Neural progenitor cell (in vitro differentiated cells): ENCODE results near the gene RUNX3. TPM values are rescaled to one million over a fixed set of nuclear protein-coding genes. Genes with fewer than 3 reads are reported as not detected.

ENCODE experiments used
- DNase-seq: peaks from one replicate; pipeline ENCODE4 v3.0.0-alpha.2; 2016; ENCODE audit warnings: low spot score
- H2AFZ ChIP-seq: fragments of 200-600 bp; sonication (generic); replicated peaks from 2 replicates; pipeline ENCODE4 v1.6.1; 2016; ENCODE audit warnings: antibody characterized with exemption
- H3F3A ChIP-seq: fragments of 200-600 bp; sonication (generic); 2 replicates; pipeline ENCODE4 v1.6.1; 2016; ENCODE audit warnings: antibody characterized with exemption, low read depth
- H3K27ac ChIP-seq: fragments of 200-600 bp; sonication (generic); 2 replicates; pipeline ENCODE4 v1.5.1; 2016; ENCODE audit warnings: mild to moderate bottlenecking
- H3K27me3 ChIP-seq: fragments of 200-600 bp; sonication (generic); 2 replicates; pipeline ENCODE4 v1.6.1; 2016; ENCODE audit warnings: mild to moderate bottlenecking, moderate library complexity
- H3K36me3 ChIP-seq: fragments of 200-600 bp; sonication (generic); 2 replicates; pipeline ENCODE4 v1.5.1; 2016
- H3K4me1 ChIP-seq: fragments of 200-600 bp; sonication (generic); 2 replicates; pipeline ENCODE4 v1.6.1; 2016; ENCODE audit warnings: mixed run types
- H3K4me2 ChIP-seq: fragments of 200-600 bp; sonication (generic); 2 replicates; pipeline ENCODE4 v1.6.1; 2016
- H3K4me3 ChIP-seq: fragments of 200-600 bp; sonication (generic); 2 replicates; pipeline ENCODE4 v1.5.1; 2016
- H3K79me2 ChIP-seq: fragments of 200-600 bp; sonication (generic); 2 replicates; pipeline ENCODE4 v1.6.1; 2016; ENCODE audit warnings: low read depth
- H3K9ac ChIP-seq: fragments of 200-600 bp; sonication (generic); 2 replicates; pipeline ENCODE4 v1.6.1; 2016
- H3K9me3 ChIP-seq: fragments of 200-600 bp; sonication (generic); 2 replicates; pipeline ENCODE4 v1.5.1; 2016; ENCODE audit warnings: low read depth
- H4K20me1 ChIP-seq: fragments of 200-600 bp; sonication (generic); 2 replicates; pipeline ENCODE4 v1.6.1; 2016; ENCODE audit warnings: low read depth
- H3K27ac Mint-ChIP-seq: 3 replicates; pipeline ENCODE4 v1.8.0; 2021; ENCODE audit warnings: mixed read lengths
- H3K27me3 Mint-ChIP-seq: 2 replicates; pipeline ENCODE4 v1.8.0; 2022; ENCODE audit warnings: low read depth, mild to moderate bottlenecking, inconsistent platforms, moderate library complexity, mixed read lengths; ENCODE audit not compliant: insufficient read depth
- H3K36me3 Mint-ChIP-seq: 3 replicates; pipeline ENCODE4 v1.8.0; 2021; ENCODE audit warnings: mixed read lengths
- H3K4me1 Mint-ChIP-seq: 3 replicates; pipeline ENCODE4 v1.8.0; 2021; ENCODE audit warnings: mixed read lengths
- H3K4me3 Mint-ChIP-seq: 3 replicates; pipeline ENCODE4 v1.8.0; 2021; ENCODE audit warnings: mild to moderate bottlenecking, moderate library complexity, mixed read lengths
- H3K9me3 Mint-ChIP-seq: 3 replicates; pipeline ENCODE4 v1.8.0; 2020; ENCODE audit warnings: mixed read lengths
- EZH2 ChIP-seq: fragments of 200-600 bp; sonication (generic); IDR thresholded peaks from 2 replicates; pipeline ENCODE4 v1.6.1; 2017; ENCODE audit warnings: antibody characterized with exemption, mild to moderate bottlenecking, moderate library complexity
- EZH2phosphoT487 ChIP-seq: fragments of 200-600 bp; sonication (generic); IDR thresholded peaks from 2 replicates; pipeline ENCODE4 v1.6.1; 2017; ENCODE audit warnings: antibody characterized with exemption
- total RNA-seq: library from RNA; depleted of rRNA; stranded (reverse); fragments of >200 nt; gene quantifications from 2 replicates; pipeline ENCODE4 v1.2.3, GENCODE V29; 2015; ENCODE audit warnings: low replicate concordance
- TF ChIP-seq, protein P1 (sequence below): fragments of 200-600 bp; sonication (generic); IDR thresholded peaks from 2 replicates; pipeline ENCODE4 v1.5.1; 2017; ENCODE audit warnings: antibody characterized with exemption, mild to moderate bottlenecking

The RUNX3 gene
- total RNA-seq, 1 donor from 2014 or later, result not detected

DNA sequence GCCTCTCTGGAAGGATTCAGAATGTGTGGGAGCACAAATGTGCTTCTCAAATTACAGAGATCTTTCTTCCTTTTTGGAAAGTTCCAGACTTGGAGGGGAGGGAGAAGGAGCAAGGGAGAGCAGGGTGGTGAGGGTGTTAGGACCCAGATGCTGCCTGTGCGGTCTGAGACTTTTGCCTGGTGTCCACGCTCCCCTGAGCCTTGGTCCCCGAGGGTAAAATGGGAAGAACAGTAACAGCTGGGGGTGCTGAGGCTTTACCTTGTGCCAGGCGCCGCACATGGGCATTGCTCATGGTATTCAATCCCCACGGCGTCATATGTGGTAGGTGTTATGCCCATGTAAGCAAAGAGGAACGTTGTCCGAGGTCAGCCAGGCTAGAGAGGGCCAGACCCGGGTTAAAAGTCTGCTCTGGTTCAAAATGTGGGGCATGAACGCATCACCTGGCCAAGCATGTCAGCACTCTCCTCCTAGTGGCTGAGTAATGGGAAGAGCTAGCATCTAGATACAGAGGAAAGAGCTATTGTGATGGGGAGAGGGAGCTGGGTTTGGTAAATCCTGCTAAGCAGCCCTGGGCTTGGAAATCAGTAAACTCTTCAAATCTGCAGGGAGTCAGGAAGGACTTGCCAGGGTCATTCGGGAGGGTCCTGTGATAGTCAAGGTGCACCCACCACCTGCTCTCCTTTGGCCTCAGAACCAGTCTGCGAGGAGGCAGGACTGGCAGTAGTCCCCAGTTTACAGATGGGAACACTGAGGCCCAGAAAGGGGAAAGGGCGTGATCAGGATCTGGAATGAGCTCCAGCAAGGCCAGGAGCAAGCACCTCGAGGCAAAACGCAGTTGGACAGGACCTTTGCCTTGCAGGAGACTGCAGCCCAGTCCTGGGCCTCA, 4.5 kb upstream of the RUNX3 start:
- Histone ChIP-seq H3K4me1 (peaks cover 15% of the 10 kb centered on the region), H3K4me3 (no peak overlapping the region), H3K27me3 (peaks cover 62% of the 10 kb centered on the region), H3K9me3 (no peaks in the 10 kb centered on the region), H4K20me1 (peaks cover 11% of the 10 kb centered on the region), H2AFZ (no peak overlapping the region), H3K4me2 (peak overlapping the region; percentile 12), H3K27ac (no peak overlapping the region), H3F3A (peaks cover 12% of the 10 kb centered on the region), H3K9ac (no peak overlapping the region), H3K36me3 (no peaks in the 10 kb centered on the region), H3K79me2 (no peaks in the 10 kb centered on the region)
- peaks cover 19% of the 10 kb centered on the region for H3K4me1 Mint-ChIP-seq
- no peaks in the 10 kb centered on the region for H3K36me3 Mint-ChIP-seq
- no peak overlapping the region for H3K27ac Mint-ChIP-seq
- no peak for DNase-seq
- H3K9me3 Mint-ChIP-seq, result no peaks in the 10 kb centered on the region
- H3K27me3 Mint-ChIP-seq, result peaks cover 46% of the 10 kb centered on the region
- TF ChIP-seq EZH2phosphoT487 (no peak), EZH2 (no peak)
- TF ChIP-seq, protein P1, sequence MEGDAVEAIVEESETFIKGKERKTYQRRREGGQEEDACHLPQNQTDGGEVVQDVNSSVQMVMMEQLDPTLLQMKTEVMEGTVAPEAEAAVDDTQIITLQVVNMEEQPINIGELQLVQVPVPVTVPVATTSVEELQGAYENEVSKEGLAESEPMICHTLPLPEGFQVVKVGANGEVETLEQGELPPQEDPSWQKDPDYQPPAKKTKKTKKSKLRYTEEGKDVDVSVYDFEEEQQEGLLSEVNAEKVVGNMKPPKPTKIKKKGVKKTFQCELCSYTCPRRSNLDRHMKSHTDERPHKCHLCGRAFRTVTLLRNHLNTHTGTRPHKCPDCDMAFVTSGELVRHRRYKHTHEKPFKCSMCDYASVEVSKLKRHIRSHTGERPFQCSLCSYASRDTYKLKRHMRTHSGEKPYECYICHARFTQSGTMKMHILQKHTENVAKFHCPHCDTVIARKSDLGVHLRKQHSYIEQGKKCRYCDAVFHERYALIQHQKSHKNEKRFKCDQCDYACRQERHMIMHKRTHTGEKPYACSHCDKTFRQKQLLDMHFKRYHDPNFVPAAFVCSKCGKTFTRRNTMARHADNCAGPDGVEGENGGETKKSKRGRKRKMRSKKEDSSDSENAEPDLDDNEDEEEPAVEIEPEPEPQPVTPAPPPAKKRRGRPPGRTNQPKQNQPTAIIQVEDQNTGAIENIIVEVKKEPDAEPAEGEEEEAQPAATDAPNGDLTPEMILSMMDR, result no peak
- H3K4me3 Mint-ChIP-seq, result no peak overlapping the region

DNA sequence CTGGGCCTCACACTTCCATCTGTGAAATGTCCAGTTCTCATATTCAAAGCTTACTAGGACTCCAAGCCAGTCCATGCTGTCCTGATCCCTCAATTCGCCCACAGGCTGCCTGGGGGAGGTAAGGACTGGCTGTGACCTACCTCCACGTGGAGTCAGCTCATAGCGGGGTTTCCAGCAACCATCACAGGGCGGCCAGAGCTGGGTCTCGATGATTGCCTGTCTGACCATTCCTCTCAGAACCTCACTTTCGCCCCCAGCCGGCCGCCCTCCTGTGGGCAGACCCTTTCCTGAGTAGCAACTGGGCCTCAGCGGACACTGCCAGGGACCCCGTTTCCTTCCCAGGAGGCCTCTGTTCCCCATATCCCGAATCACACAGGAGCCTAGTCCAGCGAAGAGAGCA, 3.4 kb upstream of the RUNX3 start:
- H3K4me2 ChIP-seq, result no peak overlapping the region
- no peak overlapping the region for H3K9ac ChIP-seq
- Mint-ChIP-seq H3K27me3 (peaks cover 52% of the 10 kb centered on the region), H3K4me1 (peaks cover 19% of the 10 kb centered on the region), H3K4me3 (peak overlapping the region; percentile 38), H3K27ac (no peak overlapping the region), H3K36me3 (no peaks in the 10 kb centered on the region), H3K9me3 (no peaks in the 10 kb centered on the region)
- no peak for TF ChIP-seq EZH2
- TF ChIP-seq, protein P1, result no peak
- no peak for TF ChIP-seq EZH2phosphoT487
- H3K36me3 ChIP-seq, result no peaks in the 10 kb centered on the region
- no peak overlapping the region for H2AFZ ChIP-seq
- no peaks in the 10 kb centered on the region for H3K79me2 ChIP-seq
- H3K27ac ChIP-seq, result no peak overlapping the region
- H3K4me1 ChIP-seq, result peaks cover 15% of the 10 kb centered on the region
- no peak overlapping the region for H3K4me3 ChIP-seq
- peaks cover 72% of the 10 kb centered on the region for H3K27me3 ChIP-seq
- H3K9me3 ChIP-seq, result no peaks in the 10 kb centered on the region
- H3F3A ChIP-seq, result peaks cover 12% of the 10 kb centered on the region
- H4K20me1 ChIP-seq, result peaks cover 13% of the 10 kb centered on the region
- no peak for DNase-seq

DNA sequence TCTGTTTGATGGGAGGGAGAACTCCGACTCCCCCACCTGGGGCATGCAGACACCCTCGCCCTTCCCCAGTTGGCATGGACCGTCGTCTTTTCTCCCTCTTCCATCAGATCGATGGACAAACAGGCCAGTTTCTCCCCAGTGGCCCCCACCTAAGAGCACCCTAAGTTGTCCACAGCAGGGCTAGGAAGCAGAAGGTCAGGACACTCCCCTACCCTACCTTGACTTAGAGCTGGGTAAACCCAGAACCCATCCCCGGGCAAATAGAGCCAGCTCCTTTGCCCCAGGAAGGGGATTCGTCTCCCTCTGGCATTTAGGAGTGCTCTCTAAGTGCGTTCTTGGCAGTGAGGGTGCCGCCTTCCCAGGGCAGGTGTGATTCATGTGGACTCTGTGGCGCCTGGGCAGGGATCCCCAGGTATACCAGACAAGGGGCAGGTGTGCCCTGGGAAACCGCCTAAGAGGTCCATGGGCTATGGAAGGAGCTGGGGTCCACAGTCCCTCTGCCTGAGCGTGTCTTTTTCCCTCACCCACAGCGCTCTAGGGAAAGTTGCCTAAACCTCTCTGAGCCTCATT, 2.7 kb upstream of the RUNX3 start:
- Histone ChIP-seq H3K79me2 (no peaks in the 10 kb centered on the region), H3K4me1 (peaks cover 15% of the 10 kb centered on the region), H2AFZ (no peak overlapping the region), H3K27me3 (peaks cover 79% of the 10 kb centered on the region), H3K36me3 (no peaks in the 10 kb centered on the region), H3F3A (peaks cover 12% of the 10 kb centered on the region), H3K27ac (no peak overlapping the region), H3K9ac (no peak overlapping the region), H3K9me3 (no peaks in the 10 kb centered on the region), H3K4me2 (no peak overlapping the region), H4K20me1 (peaks cover 19% of the 10 kb centered on the region), H3K4me3 (no peak overlapping the region)
- TF ChIP-seq EZH2phosphoT487, result no peak
- TF ChIP-seq, protein P1, result no peak
- Mint-ChIP-seq H3K9me3 (no peaks in the 10 kb centered on the region), H3K4me3 (peak overlapping the region; percentile 72), H3K27me3 (peaks cover 59% of the 10 kb centered on the region), H3K4me1 (peaks cover 21% of the 10 kb centered on the region), H3K36me3 (no peaks in the 10 kb centered on the region), H3K27ac (no peak overlapping the region)
- no peak for DNase-seq
